Cardiac fibroblast (primary cell): ENCODE measurements around the gene ALKBH5.
"Not testable (repeated sequence)": the region's sequence is repeated elsewhere in the genome, so short reads cannot be mapped to it uniquely, and the experiment has no call there.

Source experiments
- DNase-seq, 2 donors: peaks; one replicate each; pipeline versions ENCODE4 v3.0.0 to v3.0.0-alpha.2; 2010; ENCODE audit warnings: low read depth in 2 of 2
- H3K4me3 ChIP-seq, 2 donors: replicated peaks in 1 of 2; 1 replicate in 1 of 2; 2 replicates in 1 of 2; pipeline ENCODE4 v1.5.1; 2011; ENCODE audit warnings: low read depth in 2 of 2, low read length in 2 of 2, mild to moderate bottlenecking in 2 of 2, moderate library complexity in 1 of 2
- TF ChIP-seq, protein P1 (sequence below): IDR thresholded peaks from one replicate; pipeline ENCODE4 v1.5.1; 2011; ENCODE audit warnings: low read depth, mild to moderate bottlenecking, low read length, inconsistent platforms

Gene ALKBH5

GRCh38 chr17:18206962-18207361 lies 23.3 kb downstream of the ALKBH5 start:
- TF ChIP-seq, protein P1, sequence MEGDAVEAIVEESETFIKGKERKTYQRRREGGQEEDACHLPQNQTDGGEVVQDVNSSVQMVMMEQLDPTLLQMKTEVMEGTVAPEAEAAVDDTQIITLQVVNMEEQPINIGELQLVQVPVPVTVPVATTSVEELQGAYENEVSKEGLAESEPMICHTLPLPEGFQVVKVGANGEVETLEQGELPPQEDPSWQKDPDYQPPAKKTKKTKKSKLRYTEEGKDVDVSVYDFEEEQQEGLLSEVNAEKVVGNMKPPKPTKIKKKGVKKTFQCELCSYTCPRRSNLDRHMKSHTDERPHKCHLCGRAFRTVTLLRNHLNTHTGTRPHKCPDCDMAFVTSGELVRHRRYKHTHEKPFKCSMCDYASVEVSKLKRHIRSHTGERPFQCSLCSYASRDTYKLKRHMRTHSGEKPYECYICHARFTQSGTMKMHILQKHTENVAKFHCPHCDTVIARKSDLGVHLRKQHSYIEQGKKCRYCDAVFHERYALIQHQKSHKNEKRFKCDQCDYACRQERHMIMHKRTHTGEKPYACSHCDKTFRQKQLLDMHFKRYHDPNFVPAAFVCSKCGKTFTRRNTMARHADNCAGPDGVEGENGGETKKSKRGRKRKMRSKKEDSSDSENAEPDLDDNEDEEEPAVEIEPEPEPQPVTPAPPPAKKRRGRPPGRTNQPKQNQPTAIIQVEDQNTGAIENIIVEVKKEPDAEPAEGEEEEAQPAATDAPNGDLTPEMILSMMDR, result no peak
- no peak for DNase-seq
- no peak overlapping the region for H3K4me3 ChIP-seq

- no peak overlapping the region for H3K4me3 ChIP-seq
- no peak for DNase-seq
- TF ChIP-seq, protein P1, result no peak
These were observed 24.5 kb downstream of the ALKBH5 start for GRCh38 chr17:18208092-18208491.

DNA sequence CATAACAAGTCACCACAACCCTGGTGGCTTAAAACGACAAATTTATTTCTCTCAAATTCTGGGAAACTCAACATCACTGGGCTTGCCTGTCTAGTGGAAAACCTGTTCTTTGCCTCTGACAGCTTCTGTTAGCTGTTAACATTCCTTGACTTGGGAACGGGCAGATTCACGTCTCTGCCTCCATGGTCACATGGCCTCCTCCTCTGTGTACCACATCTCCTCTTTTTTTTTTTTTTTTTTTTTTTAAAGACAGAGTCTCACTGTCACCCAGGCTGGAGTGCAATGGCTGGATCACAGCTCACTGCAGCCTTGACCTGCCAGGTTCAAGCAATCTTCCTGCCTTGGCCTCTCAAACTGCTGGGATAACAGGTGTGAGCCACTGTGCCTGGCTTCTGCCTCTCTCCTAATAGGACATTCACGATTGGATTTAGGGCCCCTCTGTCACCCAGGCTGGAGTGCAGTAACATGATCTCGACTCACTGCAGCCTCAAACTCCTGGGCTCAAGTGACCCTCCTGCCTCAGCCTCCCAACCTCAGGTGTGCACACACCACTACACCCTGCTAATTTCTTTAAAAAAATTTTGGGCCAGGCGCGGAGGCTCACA lies 30.1 kb downstream of the ALKBH5 start:
- TF ChIP-seq, protein P1, result no peak
- H3K4me3 ChIP-seq, result no peak overlapping the region
- no peak for DNase-seq

GRCh38 chr17:18216906-18217305 lies 33.3 kb downstream of the ALKBH5 start:
- H3K4me3 ChIP-seq, DNase-seq: not testable (repeated sequence)

GRCh38 chr17:18217412-18218015 lies 33.9 kb downstream of the ALKBH5 start:
- peak; percentile 68 to 75 for DNase-seq
- TF ChIP-seq, protein P1, result peak; percentile 98

GRCh38 chr17:18218756-18219415 lies 35.3 kb downstream of the ALKBH5 start:
- H3K4me3 ChIP-seq, result no peak overlapping the region
- DNase-seq, result peak; percentile 37 to 82
- TF ChIP-seq, protein P1, result no peak

More at GRCh38 chr17:18217412-18218015, 33.9 kb downstream of the ALKBH5 start:
- no peak overlapping the region for H3K4me3 ChIP-seq

DNA sequence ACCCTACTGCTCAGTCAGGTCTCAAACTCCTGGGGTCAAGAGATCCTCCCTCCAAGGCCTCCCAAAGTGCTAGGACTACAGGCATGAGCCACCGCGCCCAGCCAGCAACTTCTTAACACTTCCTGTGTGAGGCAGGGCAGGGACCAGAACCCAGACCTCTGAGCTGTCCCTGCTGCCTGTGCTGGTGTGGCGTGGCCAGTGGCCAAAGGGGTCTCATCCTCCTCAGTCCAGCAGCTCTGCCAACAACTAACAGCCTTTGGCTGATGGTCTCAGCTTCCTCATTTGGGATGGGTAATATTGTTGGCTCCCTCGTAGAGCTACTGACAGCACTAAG lies 40.4 kb downstream of the ALKBH5 start:
- no peak for DNase-seq
- no peak overlapping the region for H3K4me3 ChIP-seq
- TF ChIP-seq, protein P1, result no peak
